HG03095 (cell line): ENCODE results near the gene ZBTB7C.

Experiments
- ATAC-seq: cut with Tn5 transposase; IDR thresholded peaks from one replicate; pipeline ENCODE4 v1.9.1; 2021; ENCODE audit warnings: moderate library complexity; ENCODE audit not compliant: unreplicated experiment

The ZBTB7C gene

DNA sequence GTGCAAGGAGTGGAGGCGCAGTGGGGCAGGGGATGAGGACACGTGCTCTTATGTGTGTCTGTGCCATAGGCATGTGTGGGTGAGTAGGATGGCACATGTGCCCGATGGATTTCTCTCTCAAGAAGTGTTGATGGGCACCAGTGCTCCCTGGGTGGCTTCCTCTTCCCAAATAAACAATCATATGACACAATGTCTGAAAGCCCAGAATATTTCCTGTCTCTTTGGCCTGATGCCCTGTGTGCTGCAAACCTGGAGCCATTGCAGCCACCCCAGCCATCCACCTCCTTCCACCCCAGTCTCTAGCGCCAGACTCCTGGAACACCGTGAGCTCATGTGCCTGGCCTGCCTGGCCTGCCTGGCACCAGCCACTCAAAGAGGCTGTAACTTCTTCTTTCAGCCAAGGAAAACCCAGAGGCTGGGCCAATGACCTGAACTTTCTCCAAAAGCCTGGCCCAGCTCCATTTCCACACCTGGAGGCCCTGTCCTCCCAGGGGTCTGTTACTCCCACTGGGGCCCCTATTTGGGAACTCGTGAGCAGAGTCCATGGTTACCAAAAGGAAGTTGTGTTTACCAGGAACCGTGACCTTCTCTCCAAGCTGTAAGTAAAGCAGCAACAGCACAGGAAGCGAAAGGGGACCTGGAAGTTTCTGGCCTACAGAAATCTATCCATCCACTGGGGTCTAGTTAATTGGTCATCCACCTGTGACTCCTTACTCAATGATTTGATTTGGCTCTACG, 9.5 kb upstream of the ZBTB7C start:
- ATAC-seq: no peak

DNA sequence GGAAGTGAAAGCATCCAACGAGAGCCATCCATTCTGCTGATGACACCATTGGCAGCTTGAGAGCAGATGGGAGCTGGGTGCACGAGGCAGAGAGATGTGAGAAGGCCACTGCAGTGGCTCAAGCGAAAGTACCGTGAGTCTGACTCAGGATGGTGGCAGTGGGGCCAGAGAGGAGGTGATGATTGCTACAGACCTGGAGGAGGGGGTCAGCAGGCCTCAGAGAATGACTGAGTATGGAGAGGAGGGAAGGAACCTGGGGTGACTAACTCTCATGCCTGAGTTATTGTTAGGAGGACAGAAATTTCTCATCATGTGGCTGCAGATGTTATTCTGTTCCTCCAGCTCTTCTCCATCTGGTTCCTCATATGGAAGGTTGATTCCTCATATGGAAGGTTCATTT, 8.8 kb upstream of the ZBTB7C start:
- no peak for ATAC-seq

DNA sequence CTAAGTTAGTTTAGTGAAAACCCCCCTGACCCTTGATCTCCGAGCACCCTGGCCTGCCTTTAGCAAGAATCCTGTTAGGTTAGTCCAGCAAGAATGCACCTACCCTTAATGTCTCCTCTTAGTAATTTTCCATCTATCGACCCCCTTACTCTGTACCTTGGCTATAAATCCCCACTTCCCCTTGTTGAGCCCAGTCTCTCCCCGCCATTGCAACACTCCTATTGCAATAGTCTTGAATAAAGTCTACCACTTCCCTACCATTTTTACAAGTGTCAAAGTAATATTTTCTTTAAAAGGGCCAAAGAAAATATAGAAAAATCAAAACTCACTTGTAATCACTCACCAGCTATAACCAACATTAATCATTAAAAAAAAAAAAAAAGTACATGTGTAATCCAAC, 4.2 kb upstream of the ZBTB7C start:
- no peak for ATAC-seq

DNA sequence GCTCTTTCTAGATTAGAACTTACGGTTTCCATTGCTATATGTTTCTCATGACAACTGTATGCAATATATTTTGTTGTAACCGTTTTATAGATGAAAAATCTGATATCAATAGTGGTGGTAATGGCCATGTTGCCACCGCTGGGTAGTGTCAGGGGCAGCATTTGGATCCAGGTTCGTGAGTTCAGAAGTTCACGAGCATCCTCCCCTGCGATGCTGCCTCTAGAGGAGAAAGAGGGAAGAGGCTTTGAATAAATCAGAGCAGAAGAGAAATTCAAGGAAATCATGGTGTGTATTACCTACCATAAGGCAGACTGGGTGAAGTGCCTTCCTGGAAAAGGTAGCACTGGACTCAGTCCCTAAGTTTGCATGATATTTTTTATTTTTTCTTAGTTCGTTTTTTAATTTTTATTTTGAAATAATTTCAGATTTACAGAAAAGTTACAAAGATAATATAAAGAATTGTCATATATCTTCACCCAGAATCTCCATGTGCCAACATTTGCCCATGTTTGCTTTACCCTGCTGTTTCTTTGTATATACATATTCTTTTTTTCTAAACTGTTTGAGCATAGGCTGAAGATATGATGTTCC, 3.3 kb upstream of the ZBTB7C start:
- no peak for ATAC-seq

DNA sequence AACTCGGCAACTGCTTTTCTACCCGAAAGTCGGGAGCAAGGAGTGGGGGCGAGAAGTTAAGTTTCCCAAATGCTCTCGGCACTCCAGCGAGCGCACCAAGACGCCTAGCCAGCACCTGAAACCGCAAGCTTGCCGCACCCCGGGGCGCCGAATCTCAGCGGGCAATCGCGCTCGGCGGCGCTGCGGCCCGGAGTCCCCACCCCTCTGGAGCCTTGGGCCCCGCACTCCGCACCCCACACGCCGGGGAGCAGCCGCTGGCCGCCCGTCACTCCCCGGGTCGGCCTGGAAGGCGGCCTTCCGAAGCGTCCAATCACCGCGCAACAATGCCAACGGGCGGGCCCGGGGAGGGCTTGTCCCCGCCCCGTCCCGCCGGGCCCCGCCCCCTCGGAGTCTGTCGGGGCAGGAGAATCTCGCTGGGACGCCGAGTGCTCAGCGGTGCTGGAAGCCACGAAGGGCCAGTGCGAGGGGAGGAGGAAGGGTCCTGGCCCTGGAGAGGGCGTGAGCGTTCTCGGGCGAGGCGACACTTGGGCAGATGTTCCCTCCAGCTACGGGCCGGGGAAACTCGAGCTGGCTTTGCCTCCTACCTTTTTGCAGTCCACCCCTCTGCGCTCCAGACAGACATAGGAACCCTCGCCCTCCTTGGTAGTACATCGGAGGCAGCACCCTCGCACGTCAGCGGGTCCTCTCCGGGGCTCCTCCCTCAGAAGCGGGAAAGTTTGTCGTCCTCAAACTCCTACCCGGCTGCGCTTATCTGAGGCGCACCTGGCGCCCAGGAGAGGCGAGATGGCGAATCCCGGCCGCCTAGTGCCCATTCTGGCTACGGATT, 1.1 kb upstream of the ZBTB7C start:
- ATAC-seq: peak; percentile 96

DNA sequence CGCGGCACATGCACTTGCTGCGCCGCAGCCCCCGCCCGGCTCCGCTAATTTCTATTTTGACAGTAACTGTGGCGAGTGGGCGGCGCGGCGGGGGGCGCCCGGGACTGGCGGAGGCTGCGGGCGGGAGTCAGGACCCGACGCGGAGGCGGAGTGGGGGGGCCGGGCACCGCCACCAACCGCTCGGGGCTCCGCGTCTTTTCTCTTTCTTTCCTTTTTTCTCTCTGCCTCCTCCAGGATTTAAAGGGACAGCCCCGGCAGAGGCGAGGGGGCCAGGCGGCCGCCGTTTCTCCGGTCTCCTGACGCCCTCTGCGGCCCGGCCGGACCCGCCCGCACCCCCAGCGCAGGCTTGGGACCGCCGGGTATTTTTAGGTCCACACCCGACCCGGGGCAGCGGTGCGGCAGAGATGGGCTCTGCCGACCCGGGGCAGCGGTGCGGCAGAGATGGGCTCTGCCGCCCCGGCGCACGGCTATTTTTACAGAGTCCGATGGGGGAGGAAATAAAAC, 460 bp upstream of the ZBTB7C start:
- ATAC-seq: no peak

DNA sequence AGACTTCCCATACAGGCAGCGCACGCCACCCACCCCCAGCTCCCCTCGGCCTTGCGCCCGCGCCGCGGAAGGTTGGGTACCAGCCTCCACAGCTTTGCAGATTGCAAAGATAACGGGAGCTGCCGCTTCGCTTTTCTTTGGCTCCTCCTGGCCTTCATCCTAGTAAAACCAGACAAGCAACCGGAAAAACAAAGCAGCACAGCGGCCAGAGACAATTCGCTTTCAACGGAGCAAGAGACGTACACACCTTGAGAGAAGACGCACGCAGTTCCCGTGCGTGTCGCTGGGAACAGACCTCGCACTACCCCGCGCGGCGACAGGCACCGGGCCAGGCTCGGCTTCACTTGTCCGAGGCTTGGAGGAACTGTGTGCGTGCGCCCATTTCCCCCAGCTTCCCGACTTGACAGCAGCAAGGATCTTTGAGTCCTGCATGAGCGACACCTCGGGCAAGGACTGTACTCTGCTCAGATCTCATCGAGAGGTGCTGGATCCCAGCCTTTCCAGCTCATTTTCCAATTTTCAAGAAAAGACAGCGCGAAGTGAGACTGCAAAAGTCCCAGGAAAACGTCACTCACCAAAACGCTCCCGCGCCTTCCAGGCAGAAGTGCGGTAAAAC, 964 bp downstream of the ZBTB7C start:
- ATAC-seq: no peak

DNA sequence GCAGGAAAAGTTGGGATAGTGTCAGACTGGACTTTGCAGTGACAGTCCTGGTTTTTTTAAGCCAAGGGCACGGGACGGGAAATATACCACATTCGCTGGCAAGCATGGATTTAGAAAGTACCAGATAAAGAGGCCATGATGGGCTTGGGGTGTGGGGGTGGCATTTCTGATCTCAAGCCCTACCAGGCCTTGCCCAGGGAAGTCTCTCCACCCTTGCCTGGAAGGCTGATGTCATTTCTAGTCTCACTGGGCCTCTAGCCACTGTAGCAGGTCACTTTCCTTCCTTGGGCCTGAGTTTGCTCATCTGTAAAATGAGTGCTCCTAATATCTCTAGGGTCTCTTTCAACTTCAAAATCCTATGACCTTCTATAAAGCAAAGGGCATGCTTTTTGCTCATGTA, 1.8 kb downstream of the ZBTB7C start:
- ATAC-seq: no peak

DNA sequence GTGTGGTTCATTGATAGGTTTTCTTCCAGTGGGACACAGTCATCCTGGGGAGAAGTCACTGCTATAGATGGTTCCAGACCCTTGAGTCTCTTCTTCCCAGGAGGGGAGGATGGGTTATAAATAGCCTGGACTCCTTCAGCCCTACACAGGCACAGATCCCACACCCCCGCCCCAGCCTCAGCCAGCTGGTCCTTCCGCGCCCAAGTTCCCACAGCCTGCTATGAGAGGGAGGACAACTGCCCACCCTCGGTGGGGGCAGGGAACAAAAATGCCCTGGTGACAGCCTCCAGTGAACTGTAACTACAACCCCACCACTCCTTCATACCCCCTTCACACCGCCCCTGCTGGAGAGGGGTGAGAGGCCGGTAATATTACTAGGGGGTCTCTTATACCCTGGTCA, 3.2 kb downstream of the ZBTB7C start:
- ATAC-seq: no peak

DNA sequence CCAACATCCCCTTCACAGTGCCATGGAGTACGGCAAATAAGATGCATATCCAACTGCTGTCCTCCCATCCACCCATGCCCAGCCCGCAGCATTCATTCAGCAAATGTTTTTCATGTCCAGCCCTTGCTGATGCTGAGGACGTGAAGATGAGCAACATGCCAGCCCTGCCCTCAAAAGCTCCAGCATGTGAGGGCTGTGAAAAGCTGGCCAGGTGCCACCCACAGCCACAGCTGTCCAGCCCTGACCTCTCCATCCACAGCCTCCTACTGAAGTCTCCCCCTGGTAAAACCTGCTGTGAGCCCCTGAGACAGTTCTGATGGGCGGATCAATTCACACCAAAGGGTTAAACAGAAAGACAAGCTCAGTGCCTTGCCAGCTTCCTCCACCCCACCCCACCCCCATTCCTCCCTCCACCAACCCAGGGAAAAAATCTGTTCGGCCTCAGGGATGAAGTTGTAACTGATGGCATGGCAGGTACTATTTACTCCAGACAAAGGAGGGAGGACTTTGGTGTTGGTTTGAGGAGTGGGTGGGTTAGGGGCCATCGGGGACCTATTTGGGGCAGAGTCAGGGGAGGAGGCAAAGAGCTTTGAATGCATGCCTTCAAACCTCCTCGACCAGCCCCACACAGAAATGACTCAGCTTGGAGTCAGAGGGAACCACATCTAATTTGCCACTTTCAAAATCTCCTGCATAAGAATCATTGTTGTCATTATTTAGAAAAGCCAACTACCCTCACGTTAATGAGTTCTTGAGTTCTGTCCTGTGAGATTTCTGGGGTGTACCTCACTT, 4.3 kb downstream of the ZBTB7C start:
- ATAC-seq: no peak

DNA sequence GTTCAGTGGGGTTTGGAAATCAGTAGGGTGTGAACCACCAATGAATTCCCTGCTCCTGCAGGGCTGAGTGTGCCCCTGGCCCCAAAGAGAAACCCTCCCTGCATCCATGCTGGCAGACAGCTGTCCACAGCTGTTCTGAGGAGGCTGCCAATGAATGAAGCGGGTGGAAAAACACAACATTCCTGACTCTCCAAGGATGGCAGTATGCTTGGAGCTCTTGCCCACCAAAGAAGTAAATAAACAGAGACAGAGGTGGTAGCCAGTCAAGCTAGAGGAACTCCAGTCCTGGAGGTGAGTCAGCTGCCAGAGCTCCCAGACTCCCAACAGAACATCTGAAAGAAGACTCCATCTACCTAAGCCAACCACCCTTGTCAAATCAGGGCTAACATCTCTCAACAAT, 6.2 kb downstream of the ZBTB7C start:
- no peak for ATAC-seq

DNA sequence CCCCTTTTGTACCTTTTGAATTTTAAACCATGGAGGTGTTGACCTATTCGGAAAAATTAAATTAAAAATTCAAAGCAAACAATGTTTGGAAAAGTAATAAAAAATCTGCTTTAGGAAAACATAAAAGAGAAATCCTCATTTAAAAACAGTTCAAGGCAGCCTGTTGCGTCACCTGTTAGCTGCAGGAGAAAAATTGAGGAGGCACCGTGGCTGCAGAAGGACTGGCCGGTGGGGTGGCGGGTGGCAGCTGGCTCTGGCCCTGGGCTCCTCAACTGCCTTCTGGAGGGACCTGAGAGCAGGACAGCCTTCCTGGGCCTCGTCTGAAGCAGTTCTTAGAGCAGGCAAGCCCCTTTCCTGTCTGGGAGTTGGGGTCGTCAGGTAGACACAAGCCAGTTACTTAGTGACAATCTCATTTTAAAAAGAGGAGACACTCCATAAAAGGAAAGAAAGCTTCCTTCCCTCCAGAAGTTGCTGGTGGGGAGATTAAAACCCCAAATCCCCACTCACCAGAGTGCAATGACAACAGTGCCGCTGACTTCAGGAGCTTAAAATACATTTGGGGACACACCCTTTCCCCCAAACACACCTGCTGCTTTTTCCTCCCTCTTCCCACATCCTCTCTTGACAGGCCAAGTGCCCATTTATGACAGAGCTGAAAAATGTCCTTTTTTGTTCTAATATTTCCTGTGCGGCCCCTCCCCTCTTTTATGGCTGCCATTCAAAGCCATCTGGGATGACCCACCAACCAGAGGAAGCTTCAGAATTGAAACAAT, 9.7 kb downstream of the ZBTB7C start:
- no peak for ATAC-seq

DNA sequence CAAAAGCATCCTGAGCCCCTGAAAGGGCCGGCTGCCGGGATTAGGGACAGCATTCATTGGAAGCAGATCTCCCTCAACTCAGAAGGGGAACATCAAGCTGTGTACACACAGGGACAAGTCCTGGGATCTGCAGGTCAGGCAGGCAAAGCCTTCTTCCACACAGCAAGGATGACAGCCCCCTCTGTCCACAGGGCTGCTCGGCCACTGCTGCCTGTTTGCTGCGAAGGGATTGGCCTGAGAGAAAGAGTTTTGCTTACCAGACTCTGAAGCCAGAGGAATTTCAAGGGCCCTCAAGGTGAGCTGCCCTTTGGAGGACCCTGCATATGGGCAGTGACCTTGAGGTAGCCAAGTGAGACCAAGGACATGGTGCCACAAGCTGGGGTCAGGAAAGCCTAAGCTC, 11.1 kb downstream of the ZBTB7C start:
- ATAC-seq: no peak

DNA sequence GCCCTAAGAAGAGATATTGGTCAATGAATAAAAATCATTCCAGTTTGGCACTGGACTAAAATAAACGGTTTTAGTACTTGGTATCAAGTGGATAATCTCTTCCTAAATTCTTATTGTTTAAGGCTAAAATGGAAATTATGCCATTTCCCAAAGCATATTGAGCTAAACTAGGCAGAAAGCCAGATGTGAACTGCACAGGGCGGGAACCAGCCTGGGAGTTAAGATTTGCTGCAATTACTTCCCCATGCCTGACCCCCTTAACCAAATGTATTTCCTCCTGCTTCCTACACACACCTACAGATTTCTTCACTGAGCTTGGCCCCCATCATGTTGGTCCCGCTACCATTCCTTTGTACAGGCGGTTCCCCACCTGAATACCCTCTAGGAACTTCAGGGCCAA, 12.2 kb downstream of the ZBTB7C start:
- ATAC-seq: no peak

DNA sequence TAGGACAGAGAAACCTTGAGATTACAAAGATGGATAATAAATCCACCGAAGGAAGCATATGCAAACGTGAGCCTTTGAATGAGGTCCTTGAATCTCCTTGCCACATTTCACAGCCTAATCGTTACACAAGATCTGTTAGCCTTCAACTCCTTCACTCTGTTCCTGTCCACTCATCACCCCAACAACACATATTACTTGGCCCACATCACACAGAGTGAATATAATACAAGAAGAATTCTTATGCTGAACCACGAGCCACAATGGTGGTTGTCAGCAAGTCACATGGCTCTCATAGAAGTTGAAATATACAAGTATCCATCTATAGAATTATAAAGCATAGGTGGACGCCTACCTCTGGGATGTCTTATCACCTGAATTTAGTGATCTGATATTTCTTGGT, 12.6 kb downstream of the ZBTB7C start:
- ATAC-seq: no peak

DNA sequence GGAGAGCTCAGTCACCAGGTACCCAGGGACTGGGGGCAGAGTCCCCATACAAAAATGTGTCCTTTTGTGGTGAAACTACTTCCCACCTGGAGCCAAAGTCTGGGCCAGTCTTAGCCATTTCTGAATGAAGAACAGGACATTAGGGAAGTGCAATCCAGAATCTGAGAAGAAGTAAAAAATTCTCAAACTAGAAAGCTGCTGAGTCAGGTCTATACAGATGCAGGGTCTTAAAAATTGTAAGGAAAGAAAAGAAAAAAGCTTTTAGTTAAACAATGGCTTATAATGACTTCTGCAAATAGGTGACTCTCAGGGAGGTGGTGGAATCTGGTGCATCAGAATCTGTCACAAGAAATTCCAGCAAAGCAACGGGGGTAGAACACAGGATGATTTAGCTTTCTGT, 13.5 kb downstream of the ZBTB7C start:
- ATAC-seq: no peak

DNA sequence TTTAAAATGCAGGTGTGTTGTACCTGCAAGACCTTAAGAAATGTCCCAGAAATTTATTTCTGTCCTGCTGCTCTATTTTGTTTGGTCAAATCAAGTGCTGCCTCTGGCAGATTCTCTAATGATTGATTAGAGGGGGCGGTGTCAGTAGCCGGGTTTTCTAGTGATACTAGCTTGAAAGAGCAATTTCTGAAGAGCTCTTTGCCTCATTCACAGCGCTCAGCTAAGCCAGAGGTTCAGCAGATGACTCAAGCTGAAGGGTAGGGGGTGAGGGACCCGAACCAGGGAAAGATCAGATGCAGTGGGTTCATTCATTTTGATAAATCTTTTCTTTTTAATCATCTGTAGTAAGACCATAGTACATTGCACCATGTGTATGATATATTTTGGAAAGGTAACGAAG, 15.0 kb downstream of the ZBTB7C start:
- no peak for ATAC-seq

DNA sequence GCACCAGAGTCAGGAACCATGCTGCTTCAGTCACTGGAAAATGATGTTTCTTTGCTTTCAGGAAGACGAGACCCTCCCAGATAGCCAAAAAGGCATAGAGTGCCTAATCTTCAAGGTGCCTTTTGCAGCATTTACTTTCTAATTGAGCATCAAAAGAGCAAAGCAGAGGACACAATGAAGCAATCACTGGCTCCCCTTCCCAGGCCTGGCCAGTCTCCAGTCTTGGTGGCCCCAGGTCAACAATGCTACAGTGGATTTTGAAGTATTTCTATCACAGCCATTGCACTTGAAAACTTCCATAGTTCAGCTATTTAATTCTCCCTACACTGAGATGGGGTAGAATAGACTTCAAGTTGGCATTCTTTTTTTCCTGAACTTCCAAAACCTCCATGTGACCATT, 15.4 kb downstream of the ZBTB7C start:
- ATAC-seq: no peak

DNA sequence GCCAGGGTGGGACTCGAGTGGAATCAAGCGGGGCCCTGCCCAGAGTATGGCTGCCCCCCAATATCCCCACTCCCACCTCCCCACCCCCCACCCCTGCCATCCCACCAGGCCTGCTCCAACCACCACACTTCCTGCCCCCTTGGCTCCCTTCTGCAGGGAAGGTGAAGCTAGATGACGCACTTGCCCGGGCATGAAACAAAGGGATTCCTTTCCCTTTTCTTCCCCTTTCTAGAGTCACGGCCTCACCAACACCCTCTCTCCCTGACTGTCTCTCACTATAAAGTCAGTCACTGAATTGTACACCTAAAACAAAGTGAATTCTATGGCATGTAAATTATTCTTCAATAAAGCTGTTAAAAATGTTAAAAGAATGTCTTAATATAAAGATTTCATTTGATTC, 16.0 kb downstream of the ZBTB7C start:
- no peak for ATAC-seq

DNA sequence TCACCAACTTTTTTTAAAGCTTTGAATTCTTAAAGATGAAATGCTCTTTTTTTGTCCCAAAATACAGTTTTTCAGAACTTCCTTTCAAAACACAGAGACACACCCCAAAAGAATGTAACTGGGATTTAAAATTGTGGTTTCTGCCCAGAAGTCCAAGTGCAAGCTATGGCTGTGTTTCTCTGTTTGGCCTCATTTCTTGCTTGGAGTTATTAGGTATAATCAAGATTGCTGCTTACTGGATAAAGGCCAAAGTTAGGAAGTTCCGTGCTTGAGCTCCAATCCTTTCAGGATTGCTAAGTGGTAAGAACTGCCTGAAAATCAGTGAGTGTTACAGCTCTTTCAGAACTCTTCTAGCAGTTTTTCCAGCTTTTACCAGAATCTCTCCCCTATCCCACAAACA, 16.9 kb downstream of the ZBTB7C start:
- ATAC-seq: no peak
